ENCODE results near the gene ABHD11.

Gene ABHD11

GRCh38 chr7:73700581-73701134, 37.9 kb downstream of the ABHD11 start:
- no peak for DNase-seq (ENCODE audit: low spot score)

- DNase-seq (ENCODE audit: low spot score), result no peak
Observed at GRCh38 chr7:73700069-73700423, 38.6 kb downstream of the ABHD11 start.

GRCh38 chr7:73699370-73700068, 39.1 kb downstream of the ABHD11 start:
- no peak for DNase-seq (ENCODE audit: low spot score)

GRCh38 chr7:73698410-73698809, 40.2 kb downstream of the ABHD11 start:
- DNase-seq (ENCODE audit: low spot score), result no peak

- DNase-seq (ENCODE audit: low spot score), result no peak
Observed at GRCh38 chr7:73696372-73696771, 42.2 kb downstream of the ABHD11 start.

GRCh38 chr7:73690646-73691045, 48.0 kb downstream of the ABHD11 start:
- DNase-seq (ENCODE audit: low spot score), result no peak

GRCh38 chr7:73688288-73688687, 50.3 kb downstream of the ABHD11 start:
- no peak for DNase-seq (ENCODE audit: low spot score)

Data from globus pallidus (tissue), 1 donor.